NCI-H2227 (cell line): ENCODE measurements around the gene JARID2.

Source experiments
- DNase-seq: peaks from one replicate; lab custom pipeline; 2025; ENCODE audit not compliant: unreplicated experiment; lab: John Stamatoyannopoulos, UW

JARID2 gene

GRCh38 chr6:15513131-15513771, 267.4 kb downstream of the JARID2 start:
- no peak for DNase-seq

GRCh38 chr6:15513801-15514711, 268.2 kb downstream of the JARID2 start:
- DNase-seq, result no peak

GRCh38 chr6:15515226-15515625, 269.4 kb downstream of the JARID2 start:
- DNase-seq, result no peak

- DNase-seq, result no peak
Observed at GRCh38 chr6:15515660-15516375, 269.9 kb downstream of the JARID2 start.

GRCh38 chr6:15516378-15516777, 270.5 kb downstream of the JARID2 start:
- no peak for DNase-seq

GRCh38 chr6:15516923-15517560, 271.2 kb downstream of the JARID2 start:
- no peak for DNase-seq

GRCh38 chr6:15517600-15517999, 271.7 kb downstream of the JARID2 start:
- no peak for DNase-seq

GRCh38 chr6:15518057-15518456, 272.2 kb downstream of the JARID2 start:
- no peak for DNase-seq

- no peak for DNase-seq
Observed at GRCh38 chr6:15518878-15519277, 273.0 kb downstream of the JARID2 start.

- no peak for DNase-seq
Observed at GRCh38 chr6:15519681-15520080, 273.8 kb downstream of the JARID2 start.

GRCh38 chr6:15520626-15521203, 274.8 kb downstream of the JARID2 start:
- DNase-seq, result no peak

GRCh38 chr6:15521582-15521981, 275.7 kb downstream of the JARID2 start:
- no peak for DNase-seq

- no peak for DNase-seq
Observed at GRCh38 chr6:15522026-15522425, 276.2 kb downstream of the JARID2 start.

GRCh38 chr6:15522427-15522826, 276.6 kb downstream of the JARID2 start:
- DNase-seq, result no peak

- no peak for DNase-seq
Observed at GRCh38 chr6:15522856-15523529, 277.1 kb downstream of the JARID2 start.

- DNase-seq, result no peak
Observed at GRCh38 chr6:15523679-15524630, 278.1 kb downstream of the JARID2 start.

- no peak for DNase-seq
Observed at GRCh38 chr6:15524861-15525401, 279.1 kb downstream of the JARID2 start.

- no peak for DNase-seq
Observed at GRCh38 chr6:15526212-15526701, 280.4 kb downstream of the JARID2 start.
